Astrocyte (in vitro differentiated cells and primary cell): Measurements from ENCODE around the gene AFM. TPM values are rescaled to one million over a fixed set of nuclear protein-coding genes. Genes with fewer than 3 reads are reported as not detected.

Experiments
- DNase-seq: peaks from one replicate; pipeline ENCODE4 v3.0.0-alpha.2; 2010; ENCODE audit warnings: low read depth
- FAIRE-seq: peaks from 2 replicates; lab custom pipeline; 2011; peaks lifted over from hg19 to GRCh38; lab: Jason Lieb, UNC
- H2AFZ ChIP-seq: 2 replicates; pipeline ENCODE4 v1.6.0; 2012; ENCODE audit warnings: low read depth, low read length, inconsistent platforms
- H3K27ac ChIP-seq: 2 replicates; pipeline ENCODE4 v1.5.1; 2011; ENCODE audit warnings: low read depth, low read length, inconsistent platforms
- H3K27me3 ChIP-seq: 2 replicates; pipeline ENCODE4 v1.6.0; 2011; ENCODE audit warnings: low read length, inconsistent platforms; ENCODE audit not compliant: insufficient read depth
- H3K36me3 ChIP-seq: 2 replicates; pipeline ENCODE4 v1.5.1; 2011; ENCODE audit warnings: low read length, inconsistent platforms; ENCODE audit not compliant: insufficient read depth
- H3K4me1 ChIP-seq: 2 replicates; pipeline ENCODE4 v1.5.1; 2011; ENCODE audit warnings: low read length, inconsistent platforms; ENCODE audit not compliant: insufficient read depth
- H3K4me2 ChIP-seq: 2 replicates; pipeline ENCODE4 v1.6.0; 2012; ENCODE audit warnings: low read length, inconsistent platforms
- H3K4me3 ChIP-seq: 2 replicates; pipeline ENCODE4 v1.5.1; 2011; ENCODE audit warnings: low read depth, mild to moderate bottlenecking, low read length, inconsistent platforms; ENCODE audit not compliant: insufficient read depth
- H3K79me2 ChIP-seq: 2 replicates; pipeline ENCODE4 v1.6.0; 2012; ENCODE audit warnings: mild to moderate bottlenecking, low read length, inconsistent platforms; ENCODE audit not compliant: insufficient read depth
- H3K9ac ChIP-seq: 2 replicates; pipeline ENCODE4 v1.6.0; 2012; ENCODE audit warnings: mild to moderate bottlenecking, low read length, inconsistent platforms
- H3K9me3 ChIP-seq: 2 replicates; pipeline ENCODE4 v1.5.1; 2012; ENCODE audit warnings: low read depth, mild to moderate bottlenecking, low read length, inconsistent platforms; ENCODE audit not compliant: insufficient read depth
- H4K20me1 ChIP-seq: 2 replicates; pipeline ENCODE4 v1.6.0; 2012; ENCODE audit warnings: low read length, inconsistent platforms; ENCODE audit not compliant: insufficient read depth
- H3K27ac Mint-ChIP-seq: one replicate; pipeline ENCODE4 v1.8.0; 2021; ENCODE audit warnings: mild to moderate bottlenecking, mixed read lengths; ENCODE audit not compliant: unreplicated experiment
- H3K27me3 Mint-ChIP-seq: one replicate; pipeline ENCODE4 v1.8.0; 2021; ENCODE audit warnings: low read depth, mixed read lengths; ENCODE audit not compliant: unreplicated experiment
- H3K36me3 Mint-ChIP-seq: one replicate; pipeline ENCODE4 v1.8.0; 2021; ENCODE audit warnings: low read depth, mixed read lengths; ENCODE audit not compliant: unreplicated experiment
- H3K4me1 Mint-ChIP-seq: one replicate; pipeline ENCODE4 v1.8.0; 2021; ENCODE audit warnings: low read depth, mixed read lengths; ENCODE audit not compliant: unreplicated experiment
- H3K4me3 Mint-ChIP-seq: one replicate; pipeline ENCODE4 v1.8.0; 2021; ENCODE audit warnings: mild to moderate bottlenecking, moderate library complexity, mixed read lengths; ENCODE audit not compliant: unreplicated experiment
- H3K9me3 Mint-ChIP-seq: one replicate; pipeline ENCODE4 v1.8.0; 2021; ENCODE audit warnings: mild to moderate bottlenecking, mixed read lengths; ENCODE audit not compliant: unreplicated experiment
- EZH2 ChIP-seq: IDR thresholded peaks from 2 replicates; pipeline ENCODE4 v1.6.1; 2012; ENCODE audit warnings: mild to moderate bottlenecking, low read length, inconsistent platforms; ENCODE audit not compliant: insufficient read depth
- total RNA-seq: library from RNA; stranded (reverse); gene quantifications from 2 replicates; pipeline ENCODE4 v1.2.1, GENCODE V29; 2021
- TF ChIP-seq, protein P1 (sequence below): IDR thresholded peaks from 2 replicates; pipeline ENCODE4 v1.5.1; 2011; ENCODE audit warnings: low read depth, mild to moderate bottlenecking, inconsistent platforms, low read length, moderate library complexity; ENCODE audit not compliant: insufficient read depth

Gene AFM
- total RNA-seq, 1 donor from 2014 or later = not detected

DNA sequence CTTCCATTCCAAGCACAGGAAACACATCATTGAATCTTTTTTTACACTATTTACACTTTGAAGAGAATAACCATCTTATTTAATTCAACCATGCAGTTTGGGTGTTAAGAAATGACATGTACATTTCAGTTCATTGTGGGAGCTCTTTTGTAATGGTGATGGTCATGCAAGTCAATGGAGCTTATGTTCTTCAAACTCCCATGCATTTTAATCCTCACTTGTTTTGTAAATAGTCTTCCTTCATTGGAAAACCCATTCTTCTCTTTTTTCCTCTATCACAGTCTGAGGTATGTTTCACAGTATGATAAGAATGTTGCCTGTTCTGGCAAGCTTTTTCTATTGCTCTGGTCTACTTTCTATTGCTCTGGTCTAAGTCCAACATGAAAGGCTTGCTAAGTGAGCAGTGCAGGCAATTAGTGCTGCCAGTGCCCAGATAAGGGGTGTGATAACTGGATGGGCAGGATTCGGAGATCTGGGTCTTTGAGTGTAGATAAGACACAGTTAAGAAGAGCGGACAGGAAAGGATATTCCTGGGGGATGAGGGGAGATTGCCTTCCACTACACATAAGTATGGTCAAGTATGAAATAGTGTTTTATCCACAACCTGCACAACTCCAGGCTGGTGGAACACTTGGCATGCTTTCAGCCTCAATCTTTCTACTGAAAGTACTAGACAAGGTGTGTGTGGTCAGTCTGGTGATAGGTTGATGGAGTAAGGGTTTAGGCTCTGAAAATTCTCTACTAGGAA, 28.4 kb upstream of the AFM start:
- peaks cover 3% of the 10 kb centered on the region for H3K9me3 Mint-ChIP-seq
- H3K27me3 ChIP-seq = no peaks in the 10 kb centered on the region
- no peak overlapping the region for H3K27ac ChIP-seq
- no peaks in the 10 kb centered on the region for H3K36me3 ChIP-seq
- no peaks in the 10 kb centered on the region for H3K36me3 Mint-ChIP-seq
- H3K79me2 ChIP-seq = no peaks in the 10 kb centered on the region
- H3K27ac Mint-ChIP-seq = no peak overlapping the region
- H3K4me1 ChIP-seq = peaks cover 18% of the 10 kb centered on the region
- no peaks in the 10 kb centered on the region for H3K27me3 Mint-ChIP-seq
- no peak overlapping the region for H3K4me2 ChIP-seq
- no peak for TF ChIP-seq EZH2
- TF ChIP-seq, protein P1, sequence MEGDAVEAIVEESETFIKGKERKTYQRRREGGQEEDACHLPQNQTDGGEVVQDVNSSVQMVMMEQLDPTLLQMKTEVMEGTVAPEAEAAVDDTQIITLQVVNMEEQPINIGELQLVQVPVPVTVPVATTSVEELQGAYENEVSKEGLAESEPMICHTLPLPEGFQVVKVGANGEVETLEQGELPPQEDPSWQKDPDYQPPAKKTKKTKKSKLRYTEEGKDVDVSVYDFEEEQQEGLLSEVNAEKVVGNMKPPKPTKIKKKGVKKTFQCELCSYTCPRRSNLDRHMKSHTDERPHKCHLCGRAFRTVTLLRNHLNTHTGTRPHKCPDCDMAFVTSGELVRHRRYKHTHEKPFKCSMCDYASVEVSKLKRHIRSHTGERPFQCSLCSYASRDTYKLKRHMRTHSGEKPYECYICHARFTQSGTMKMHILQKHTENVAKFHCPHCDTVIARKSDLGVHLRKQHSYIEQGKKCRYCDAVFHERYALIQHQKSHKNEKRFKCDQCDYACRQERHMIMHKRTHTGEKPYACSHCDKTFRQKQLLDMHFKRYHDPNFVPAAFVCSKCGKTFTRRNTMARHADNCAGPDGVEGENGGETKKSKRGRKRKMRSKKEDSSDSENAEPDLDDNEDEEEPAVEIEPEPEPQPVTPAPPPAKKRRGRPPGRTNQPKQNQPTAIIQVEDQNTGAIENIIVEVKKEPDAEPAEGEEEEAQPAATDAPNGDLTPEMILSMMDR = no peak
- peaks cover 38% of the 10 kb centered on the region for H3K4me1 Mint-ChIP-seq
- no peak overlapping the region for H2AFZ ChIP-seq
- no peak overlapping the region for H3K9ac ChIP-seq
- no peaks in the 10 kb centered on the region for H4K20me1 ChIP-seq
- DNase-seq (peak; percentile 32), FAIRE-seq (no peak)
- H3K4me3 Mint-ChIP-seq = no peak overlapping the region
- no peaks in the 10 kb centered on the region for H3K9me3 ChIP-seq
- H3K4me3 ChIP-seq = no peak overlapping the region

DNA sequence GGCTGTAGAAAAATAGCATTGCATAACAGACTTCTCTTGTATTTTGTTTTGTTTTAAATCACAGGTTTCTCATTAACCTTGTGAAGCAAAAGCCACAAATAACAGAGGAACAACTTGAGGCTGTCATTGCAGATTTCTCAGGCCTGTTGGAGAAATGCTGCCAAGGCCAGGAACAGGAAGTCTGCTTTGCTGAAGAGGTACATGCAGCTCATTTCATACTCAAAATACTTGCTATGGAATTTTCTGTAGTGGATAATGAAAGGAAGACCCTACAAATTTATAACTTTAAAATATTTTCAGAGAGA, 27.9 kb upstream of the AFM start:
- no peaks in the 10 kb centered on the region for H3K79me2 ChIP-seq
- H3K36me3 Mint-ChIP-seq = no peaks in the 10 kb centered on the region
- no peaks in the 10 kb centered on the region for H3K9me3 ChIP-seq
- no peak overlapping the region for H3K4me2 ChIP-seq
- FAIRE-seq (no peak), DNase-seq (peak; percentile 23)
- no peak overlapping the region for H3K9ac ChIP-seq
- H3K27ac Mint-ChIP-seq = no peak overlapping the region
- peaks cover 3% of the 10 kb centered on the region for H3K9me3 Mint-ChIP-seq
- no peaks in the 10 kb centered on the region for H3K27me3 ChIP-seq
- H3K27me3 Mint-ChIP-seq = no peaks in the 10 kb centered on the region
- H3K4me3 ChIP-seq = no peak overlapping the region
- H3K4me3 Mint-ChIP-seq = no peak overlapping the region
- H3K4me1 Mint-ChIP-seq = peaks cover 37% of the 10 kb centered on the region
- H3K27ac ChIP-seq = no peak overlapping the region
- no peaks in the 10 kb centered on the region for H3K36me3 ChIP-seq
- H2AFZ ChIP-seq = no peak overlapping the region
- H4K20me1 ChIP-seq = no peaks in the 10 kb centered on the region
- no peak for TF ChIP-seq EZH2
- peaks cover 18% of the 10 kb centered on the region for H3K4me1 ChIP-seq

DNA sequence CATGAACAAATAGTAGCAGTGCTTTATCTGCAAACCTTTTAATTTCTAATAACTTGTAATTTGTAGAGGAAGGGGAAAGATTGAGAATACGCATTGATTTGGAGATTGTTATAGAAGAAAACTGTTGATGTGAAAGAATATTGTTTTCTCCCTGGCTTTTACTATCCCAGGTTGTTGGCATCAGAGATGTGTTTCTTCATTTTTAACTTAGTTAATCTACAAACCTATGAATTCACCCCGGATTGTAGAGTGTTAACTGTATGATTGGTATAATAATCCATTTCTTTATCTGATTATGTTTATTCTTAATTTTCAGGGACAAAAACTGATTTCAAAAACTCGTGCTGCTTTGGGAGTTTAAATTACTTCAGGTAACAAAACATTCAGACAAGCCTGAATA, 26.6 kb upstream of the AFM start:
- Histone ChIP-seq H3K4me2 (no peak overlapping the region), H2AFZ (no peak overlapping the region), H3K4me3 (no peak overlapping the region), H3K27me3 (no peaks in the 10 kb centered on the region), H3K79me2 (no peaks in the 10 kb centered on the region), H3K27ac (no peak overlapping the region), H4K20me1 (no peaks in the 10 kb centered on the region), H3K9ac (no peak overlapping the region), H3K36me3 (no peaks in the 10 kb centered on the region), H3K4me1 (peaks cover 15% of the 10 kb centered on the region), H3K9me3 (no peaks in the 10 kb centered on the region)
- TF ChIP-seq EZH2 = no peak
- TF ChIP-seq, protein P1 = no peak
- Mint-ChIP-seq H3K27me3 (no peaks in the 10 kb centered on the region), H3K9me3 (peaks cover 3% of the 10 kb centered on the region), H3K36me3 (no peaks in the 10 kb centered on the region), H3K4me3 (no peak overlapping the region), H3K27ac (no peak overlapping the region), H3K4me1 (peaks cover 28% of the 10 kb centered on the region)
- DNase-seq (no peak), FAIRE-seq (no peak)
